HG03378 (cell line): Measurements from ENCODE around the gene PNMT.

Source experiments
- ATAC-seq: cut with Tn5 transposase; IDR thresholded peaks from one replicate; pipeline ENCODE4 v1.9.1; 2021; ENCODE audit warnings: mild to moderate bottlenecking, moderate library complexity; ENCODE audit not compliant: unreplicated experiment

Gene PNMT

GRCh38 chr17:39666601-39667261, 1.5 kb upstream of the PNMT start:
- no peak for ATAC-seq

DNA sequence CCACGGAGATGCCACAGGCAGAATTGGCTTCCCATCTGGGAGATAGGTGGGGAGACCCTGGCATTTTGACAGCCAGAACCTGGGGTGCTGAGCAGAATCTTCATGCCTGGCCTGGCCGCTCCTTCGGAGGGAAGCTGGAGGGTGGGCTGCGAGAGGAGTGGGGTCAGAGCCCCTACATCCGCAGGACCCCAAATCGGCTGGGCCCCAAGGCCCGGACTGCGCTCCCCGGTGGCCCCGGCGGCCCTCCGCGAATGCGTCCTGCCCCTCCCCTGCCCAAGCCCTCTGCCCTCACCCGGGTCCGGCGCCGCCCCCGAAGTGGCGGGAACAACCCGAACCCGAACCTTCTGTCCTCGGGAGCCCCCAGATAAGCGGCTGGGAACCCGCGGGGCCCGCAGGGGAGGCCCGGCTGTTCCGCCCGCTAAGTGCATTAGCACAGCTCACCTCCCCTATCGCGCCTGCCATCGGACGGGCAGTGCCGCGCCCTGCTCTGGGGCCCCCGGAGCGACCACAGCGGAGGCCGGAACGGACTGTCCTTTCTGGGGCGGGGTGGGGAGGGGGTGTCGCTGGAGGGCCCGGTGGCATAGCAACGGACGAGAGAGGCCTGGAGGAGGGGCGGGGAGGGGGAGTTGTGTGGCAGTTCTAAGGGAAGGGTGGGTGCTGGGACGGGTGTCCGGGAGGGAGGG, 850 bp upstream of the PNMT start:
- no peak for ATAC-seq

DNA sequence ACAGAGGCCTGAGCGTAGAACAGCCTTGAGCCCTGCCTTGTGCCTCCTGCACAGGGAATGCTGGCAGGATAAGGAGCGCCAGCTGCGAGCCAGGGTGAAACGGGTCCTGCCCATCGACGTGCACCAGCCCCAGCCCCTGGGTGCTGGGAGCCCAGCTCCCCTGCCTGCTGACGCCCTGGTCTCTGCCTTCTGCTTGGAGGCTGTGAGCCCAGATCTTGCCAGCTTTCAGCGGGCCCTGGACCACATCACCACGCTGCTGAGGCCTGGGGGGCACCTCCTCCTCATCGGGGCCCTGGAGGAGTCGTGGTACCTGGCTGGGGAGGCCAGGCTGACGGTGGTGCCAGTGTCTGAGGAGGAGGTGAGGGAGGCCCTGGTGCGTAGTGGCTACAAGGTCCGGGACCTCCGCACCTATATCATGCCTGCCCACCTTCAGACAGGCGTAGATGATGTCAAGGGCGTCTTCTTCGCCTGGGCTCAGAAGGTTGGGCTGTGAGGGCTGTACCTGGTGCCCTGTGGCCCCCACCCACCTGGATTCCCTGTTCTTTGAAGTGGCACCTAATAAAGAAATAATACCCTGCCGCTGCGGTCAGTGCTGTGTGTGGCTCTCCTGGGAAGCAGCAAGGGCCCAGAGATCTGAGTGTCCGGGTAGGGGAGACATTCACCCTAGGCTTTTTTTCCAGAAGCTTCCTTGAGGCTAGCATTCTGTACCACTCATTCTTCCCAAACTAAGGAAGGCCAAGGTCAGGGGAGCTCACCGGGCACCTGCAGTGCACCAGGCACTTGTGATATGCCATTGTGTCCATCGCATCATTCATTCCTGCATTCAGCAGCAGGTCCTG, 1.9 kb downstream of the PNMT start:
- ATAC-seq = no peak

GRCh38 chr17:39670746-39671145, 2.5 kb downstream of the PNMT start:
- no peak for ATAC-seq

DNA sequence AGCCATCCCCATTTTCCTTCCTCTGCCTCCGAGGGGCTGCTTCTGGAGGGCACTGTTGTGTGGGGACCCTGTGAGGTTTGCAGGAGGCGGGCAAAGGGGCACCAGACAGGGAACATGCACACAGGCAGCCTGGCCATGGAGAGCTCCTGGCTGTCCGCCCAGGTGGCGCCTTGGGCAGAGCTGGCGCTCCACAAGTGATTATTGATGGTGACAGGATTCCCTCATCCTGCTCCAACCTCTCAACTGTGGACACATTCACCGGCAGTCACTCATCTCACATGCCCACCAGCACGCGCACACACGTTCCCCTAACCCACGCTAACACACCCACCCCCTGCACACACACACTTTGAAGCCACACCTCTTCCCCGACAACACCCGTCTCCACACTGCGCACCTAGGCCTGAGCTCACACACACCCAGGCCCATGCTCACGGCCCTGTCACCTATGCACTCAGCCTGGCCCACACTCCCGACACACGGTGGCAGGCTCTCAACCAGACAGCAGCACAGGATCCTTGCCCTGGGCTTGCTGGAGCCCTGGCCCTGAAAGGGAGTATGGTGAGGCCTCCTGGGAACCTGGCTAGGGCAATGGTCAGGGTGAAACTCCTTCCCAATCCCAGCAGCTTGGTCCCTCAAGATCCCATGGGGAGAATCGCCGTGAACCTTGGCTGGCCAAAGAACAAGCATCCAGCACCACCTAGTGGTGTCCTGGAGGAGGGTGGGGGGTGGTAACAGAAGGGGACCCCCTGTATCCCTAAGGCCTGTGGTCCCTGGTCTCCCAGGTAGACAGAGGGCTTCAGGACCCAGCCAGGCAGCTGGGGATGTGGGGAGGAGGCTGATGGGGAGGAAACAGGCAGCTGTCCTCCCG, 3.6 kb downstream of the PNMT start:
- ATAC-seq = no peak

DNA sequence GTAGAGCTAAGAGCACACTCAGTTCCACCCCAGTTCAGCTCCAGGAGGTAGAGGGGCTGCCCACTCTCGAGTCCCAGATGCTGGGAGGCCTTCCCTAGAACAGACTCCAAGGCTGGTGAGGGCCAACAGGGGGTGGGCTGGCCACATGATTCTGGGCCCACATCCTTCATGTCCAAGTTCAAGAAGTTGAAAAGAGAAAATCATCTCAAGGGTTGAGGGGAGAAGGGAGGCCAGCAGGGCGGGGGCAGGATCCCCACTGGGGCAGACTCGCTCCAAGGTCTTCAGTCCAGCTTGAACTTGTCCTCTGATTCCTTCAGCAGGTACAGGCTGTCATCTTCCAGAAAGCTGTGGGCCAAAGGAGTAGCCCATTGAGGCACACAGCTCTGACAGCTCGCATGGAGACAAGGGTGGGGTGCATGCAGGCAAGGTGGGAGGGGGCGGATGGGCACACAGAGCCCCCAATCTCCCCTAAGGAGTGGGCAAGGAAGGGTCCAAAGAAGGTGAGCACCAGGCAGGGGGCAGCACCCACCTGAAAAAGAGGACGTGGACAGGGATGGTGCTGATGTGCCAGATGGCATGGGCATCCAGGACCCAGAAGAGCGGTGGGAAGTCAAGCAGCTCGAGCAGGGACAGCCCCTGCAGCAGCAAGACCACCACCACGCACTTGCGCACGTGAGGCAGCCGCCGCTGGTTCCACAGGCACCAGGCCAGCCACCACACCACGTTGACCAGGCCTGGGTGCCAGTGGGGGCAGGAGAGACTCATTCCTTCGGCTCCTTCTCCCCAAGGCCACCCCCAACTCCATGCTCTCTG, 4.5 kb downstream of the PNMT start:
- ATAC-seq = no peak

DNA sequence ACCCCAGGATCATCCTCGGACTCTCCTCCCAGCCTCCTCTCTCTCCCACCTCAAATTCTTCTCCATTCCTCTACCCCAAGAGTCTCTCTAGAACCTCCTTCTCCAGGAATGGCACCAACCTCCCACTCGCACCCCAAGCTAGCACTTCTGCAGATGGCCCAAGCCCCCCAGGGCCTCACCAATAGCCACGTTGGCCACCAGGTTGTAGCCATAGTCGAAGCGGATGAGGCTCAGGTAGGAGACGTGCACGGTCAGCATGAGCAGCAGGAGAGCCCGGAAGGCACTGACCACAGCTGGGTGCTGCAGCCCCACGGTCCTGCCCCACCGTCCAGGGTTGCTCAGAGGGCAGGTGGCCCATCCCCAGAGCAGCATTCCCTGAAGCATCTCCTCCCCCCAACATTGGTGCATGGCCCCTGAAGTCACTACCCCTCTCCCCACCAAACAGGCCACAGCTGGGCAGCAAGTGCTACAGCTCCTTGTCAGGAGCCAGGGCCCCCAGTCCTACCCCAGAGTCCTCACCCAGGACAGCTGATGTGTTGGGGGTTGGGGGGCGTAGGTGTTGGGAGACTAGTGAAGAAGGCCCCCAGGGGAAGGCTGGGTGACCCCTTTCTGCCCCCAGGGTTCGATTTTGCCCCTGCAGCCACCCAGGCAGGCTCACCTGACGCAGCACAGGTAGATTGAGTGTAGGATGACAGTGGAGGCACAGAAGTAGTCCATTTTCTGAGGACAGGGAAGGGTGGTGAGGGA, 5.3 kb downstream of the PNMT start:
- no peak for ATAC-seq

GRCh38 chr17:39674179-39674578, 5.9 kb downstream of the PNMT start:
- no peak for ATAC-seq

GRCh38 chr17:39674702-39675389, 6.6 kb downstream of the PNMT start:
- no peak for ATAC-seq

- no peak for ATAC-seq
These were observed 7.3 kb downstream of the PNMT start for GRCh38 chr17:39675390-39676082.

DNA sequence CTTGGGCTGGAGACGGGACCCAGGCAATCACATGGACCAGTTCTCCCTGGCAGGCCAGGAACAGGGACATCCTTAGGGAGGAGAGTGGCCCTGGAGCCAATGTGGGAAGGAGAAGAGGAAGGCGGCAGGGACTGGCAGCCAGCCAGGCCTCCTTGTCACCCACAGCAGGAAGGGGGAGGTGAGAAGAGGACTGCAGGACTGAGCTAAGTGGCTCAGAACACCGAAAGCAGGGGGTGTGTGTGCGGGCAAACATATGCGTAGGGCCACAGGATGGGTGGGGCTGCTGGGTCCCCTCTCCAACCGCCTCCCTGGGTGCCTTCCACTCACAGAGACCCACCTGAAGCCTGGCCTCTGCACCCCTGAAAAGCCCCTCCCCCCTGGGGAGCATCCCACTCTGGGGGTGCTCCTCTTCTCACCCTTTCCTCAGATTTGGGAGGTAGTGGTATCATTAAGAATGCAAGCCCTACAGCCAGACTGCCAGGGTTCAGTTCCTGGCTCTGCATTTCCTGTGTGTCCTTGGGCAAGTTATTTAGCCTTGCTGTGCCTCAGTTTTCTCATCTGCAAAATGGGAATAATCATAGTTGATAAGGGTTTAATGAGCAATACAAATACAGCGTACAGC, 8.1 kb downstream of the PNMT start:
- no peak for ATAC-seq

DNA sequence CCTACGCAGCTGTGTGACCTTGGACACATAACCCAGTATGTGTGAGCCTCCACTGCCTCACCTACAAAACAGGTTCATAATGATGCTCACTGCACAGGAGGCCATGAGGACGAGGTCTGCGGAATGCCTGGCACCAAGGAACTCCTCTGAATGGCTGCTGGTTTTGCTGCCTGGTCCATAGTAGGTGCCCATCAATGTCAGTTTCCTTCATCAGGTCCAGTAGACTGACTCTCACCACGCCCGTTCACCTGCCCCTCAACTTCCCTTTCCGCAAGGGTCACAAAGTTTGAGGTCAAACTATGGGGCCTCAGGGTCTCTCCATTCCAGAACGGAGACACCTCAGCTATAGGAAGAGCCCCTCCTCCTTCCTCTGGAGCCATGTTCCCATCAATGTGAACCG, 8.8 kb downstream of the PNMT start:
- ATAC-seq = no peak

DNA sequence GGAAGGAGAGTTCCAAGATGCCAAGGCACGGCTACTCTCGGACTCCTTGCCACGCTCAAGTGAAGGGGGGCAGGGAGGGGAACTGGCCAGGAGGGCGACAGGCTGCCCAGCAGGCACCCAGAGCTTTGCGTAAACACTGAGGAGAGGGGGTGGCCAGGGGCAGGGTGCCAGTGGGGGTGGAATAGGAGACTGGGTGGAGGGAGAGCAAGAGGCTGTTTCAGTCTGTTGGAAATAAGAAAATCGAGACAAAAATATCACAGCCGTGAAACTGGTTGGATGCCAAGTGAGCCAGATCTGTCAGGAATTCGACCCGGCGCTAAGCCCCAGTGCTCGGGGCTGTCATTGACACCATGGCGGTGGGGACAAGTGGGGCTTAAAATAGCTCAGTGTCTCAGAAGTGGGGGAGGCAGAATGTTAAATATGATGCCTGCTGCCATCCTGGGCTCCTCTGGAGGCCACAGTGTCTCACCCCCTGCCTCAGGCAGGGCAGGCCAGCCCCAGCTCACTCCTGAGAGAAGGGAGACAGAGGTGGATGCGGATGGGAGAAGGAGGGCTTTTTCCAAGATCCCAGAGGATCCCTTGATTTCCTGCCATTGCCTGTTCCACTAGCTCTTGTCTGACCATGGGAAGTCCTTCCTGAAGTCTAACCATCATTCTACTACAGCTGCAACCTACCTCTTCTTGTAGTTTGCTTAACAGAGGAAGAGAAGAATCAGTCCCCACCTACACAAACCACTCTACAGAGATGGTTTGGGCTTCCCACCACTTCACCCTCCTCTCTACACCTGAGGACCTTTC, 9.5 kb downstream of the PNMT start:
- no peak for ATAC-seq

- ATAC-seq = no peak
These were observed 10.3 kb downstream of the PNMT start for GRCh38 chr17:39678340-39679116.

DNA sequence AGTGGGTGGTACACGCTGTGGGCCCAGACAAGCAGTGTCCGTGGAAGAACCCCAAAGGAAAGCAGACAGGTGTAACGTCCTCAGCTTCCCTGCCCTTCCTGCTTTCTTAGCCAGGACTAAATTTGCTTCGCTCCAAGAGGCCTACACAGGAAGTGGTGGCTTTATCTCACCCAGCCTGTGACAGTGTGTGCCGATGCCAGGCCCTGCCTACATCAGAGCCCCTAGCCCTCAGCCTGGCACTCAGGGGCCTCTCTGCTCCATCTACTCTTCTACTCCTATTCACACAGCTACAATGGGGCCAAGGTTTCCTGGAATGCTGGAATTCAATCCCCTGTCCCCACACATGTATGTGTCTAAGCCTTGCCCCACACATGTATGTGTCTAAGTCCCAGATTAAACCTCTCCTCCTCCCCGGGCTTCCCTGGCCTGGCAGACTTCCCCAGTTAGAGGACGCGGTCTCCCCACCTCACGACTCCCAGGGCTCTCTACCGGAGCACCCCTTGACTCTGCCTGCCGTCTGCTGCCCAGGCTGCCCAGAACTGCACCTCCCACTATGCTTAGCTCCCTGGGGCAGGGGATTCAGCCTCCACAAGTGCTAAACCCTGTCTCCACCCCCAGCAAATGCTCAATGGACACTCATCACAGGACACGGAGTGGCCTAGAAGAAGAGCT, 11.4 kb downstream of the PNMT start:
- ATAC-seq = no peak
